ENCODE data around the gene MYT1. TPM values are rescaled to one million over a fixed set of nuclear protein-coding genes. Genes with fewer than 3 reads are reported as not detected.

Gene MYT1
- total and polyA plus RNA-seq, 7 donors = under 0.01 TPM; not detected in 6

- ATAC-seq (no peak), DNase-seq (no peak)
- 44 to 62% (median 46%) methylated on average over 17 of the region's 17 CpGs for WGBS, 3 donors
- Histone ChIP-seq H3K27me3 (ENCODE audit: insufficient read depth in 3 of 3, low read length in 2 of 3) (peaks cover 0 to 18% (median 0%) of the 10 kb centered on the region in 3 donors), H3K4me1 (no peaks in the 10 kb centered on the region), H3K36me3 (ENCODE audit: insufficient read depth in 1 of 2, low read depth in 1 of 2) (no peaks in the 10 kb centered on the region), H3K9me3 (no peaks in the 10 kb centered on the region), H3K27ac (no peak overlapping the region), H3K4me3 (no peak overlapping the region)
- intact Hi-C loops (cut with DNase I) = no loop called here
- no peak for TF ChIP-seq CTCF (IDR thresholded peaks at IDR 0.05)
Observed at GRCh38 chr20:64203037-64203777, 39.0 kb downstream of the MYT1 start.

- H3K27ac ChIP-seq = no peak overlapping the region
- H3K36me3 ChIP-seq (ENCODE audit: insufficient read depth in 1 of 2, low read depth in 1 of 2) = no peaks in the 10 kb centered on the region
- 82 to 86% (median 83%) methylated on average over 17 of the region's 17 CpGs for WGBS, 3 donors
- H3K4me1 ChIP-seq = no peaks in the 10 kb centered on the region
- DNase-seq = no peak
- no peaks in the 10 kb centered on the region for H3K9me3 ChIP-seq
- H3K4me3 ChIP-seq = no peak overlapping the region
- intact Hi-C loops (cut with DNase I) = no loop called here
- H3K27me3 ChIP-seq (ENCODE audit: insufficient read depth in 3 of 3, low read length in 2 of 3) = peaks cover 0 to 10% (median 0%) of the 10 kb centered on the region in 3 donors
- ATAC-seq = no peak
- no peak for TF ChIP-seq CTCF (IDR thresholded peaks at IDR 0.05)
Observed at GRCh38 chr20:64205611-64206026, 41.4 kb downstream of the MYT1 start.

- intact Hi-C loops (cut with DNase I) = no loop called here
- Histone ChIP-seq H3K27ac (no peak overlapping the region), H3K27me3 (ENCODE audit: insufficient read depth in 3 of 3, low read length in 2 of 3) (peaks cover 0 to 10% (median 0%) of the 10 kb centered on the region in 3 donors), H3K9me3 (no peaks in the 10 kb centered on the region), H3K36me3 (ENCODE audit: insufficient read depth in 1 of 2, low read depth in 1 of 2) (no peaks in the 10 kb centered on the region), H3K4me3 (no peak overlapping the region), H3K4me1 (no peaks in the 10 kb centered on the region)
- DNase-seq (no peak), ATAC-seq (no peak)
- WGBS, 3 donors = 91 to 95% (median 95%) methylated on average over 8 of the region's 8 CpGs
- no peak for TF ChIP-seq CTCF (IDR thresholded peaks at IDR 0.05)
Observed at GRCh38 chr20:64206614-64207013, 42.4 kb downstream of the MYT1 start.

- WGBS, 3 donors = 77 to 89% (median 82%) methylated on average over 25 of the region's 25 CpGs
Observed at GRCh38 chr20:64207641-64208590, 43.7 kb downstream of the MYT1 start.

More at GRCh38 chr20:64207641-64208590, 43.7 kb downstream of the MYT1 start:
- no peak for ATAC-seq
- no peaks in the 10 kb centered on the region for H3K36me3 ChIP-seq (ENCODE audit: insufficient read depth in 1 of 2, low read depth in 1 of 2)
- H3K27ac ChIP-seq = no peak overlapping the region
- H3K27me3 ChIP-seq (ENCODE audit: insufficient read depth in 3 of 3, low read length in 2 of 3) = peaks cover 0 to 10% (median 0%) of the 10 kb centered on the region in 3 donors
- H3K9me3 ChIP-seq = no peaks in the 10 kb centered on the region
- TF ChIP-seq CTCF (IDR thresholded peaks at IDR 0.05) = no peak
- DNase-seq = no peak
- intact Hi-C loops (cut with DNase I) = no loop called here
- H3K4me3 ChIP-seq = no peak overlapping the region
- peaks cover 7% of the 10 kb centered on the region for H3K4me1 ChIP-seq
